Measurements from ENCODE around the gene TMUB1.

Gene TMUB1

GRCh38 chr7:151101621-151102396, 18.5 kb upstream of the TMUB1 start:
- no peak for DNase-seq

DNA sequence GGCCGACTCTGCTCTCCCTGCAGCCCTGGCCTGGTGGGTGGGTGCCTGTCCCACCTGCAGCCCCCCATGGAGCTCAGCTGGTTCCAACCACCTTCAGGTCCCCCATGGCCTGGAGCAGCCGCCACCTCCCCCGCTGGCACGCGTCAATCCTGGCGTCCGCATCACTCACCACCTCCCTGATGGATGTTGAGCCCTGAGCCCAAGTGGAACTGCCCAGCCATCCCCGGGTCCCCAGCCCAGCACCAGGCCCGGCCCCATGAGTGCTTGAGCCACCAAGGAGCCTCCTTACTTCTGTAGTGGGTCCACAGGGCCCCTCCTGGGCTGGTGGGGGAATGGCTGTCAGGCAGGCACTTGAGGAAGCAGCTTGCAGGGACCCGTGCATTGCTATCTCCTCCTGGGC, 17.6 kb upstream of the TMUB1 start:
- no peak for DNase-seq

DNA sequence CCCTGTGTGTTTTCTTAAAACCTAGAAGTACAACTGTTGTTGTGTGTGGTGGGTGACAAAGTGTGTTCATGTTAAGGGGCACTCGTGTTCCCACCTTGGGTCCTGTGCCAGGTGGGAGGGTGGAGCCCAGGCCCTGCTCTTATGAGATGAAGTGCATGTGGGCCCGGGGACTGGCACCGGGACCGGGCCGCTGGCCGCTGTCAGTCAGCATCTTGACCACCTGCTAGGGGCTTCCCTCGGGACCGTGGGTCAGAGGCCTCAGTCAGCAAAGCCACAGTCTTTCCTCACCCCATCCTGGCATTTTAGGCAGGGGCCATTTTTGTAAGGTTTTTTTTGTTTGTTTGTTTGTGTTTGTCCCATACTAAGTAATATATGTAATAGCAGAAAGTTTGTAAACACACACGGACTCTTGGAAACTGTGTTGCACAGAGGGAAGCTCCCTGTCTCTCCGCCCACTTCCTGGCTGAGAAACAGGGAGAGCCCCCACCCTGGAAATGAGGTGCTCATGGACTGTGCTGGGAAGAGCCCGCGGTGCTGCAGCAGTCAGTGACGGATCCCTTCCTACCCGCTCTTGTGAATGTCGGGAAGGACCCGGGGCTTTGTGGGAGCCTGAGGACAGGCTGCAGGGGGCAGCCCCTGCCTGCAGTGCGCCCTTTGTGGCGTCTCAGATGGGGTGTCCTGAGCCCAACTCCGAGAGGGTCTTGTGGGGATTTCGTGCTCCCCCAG, 16.4 kb upstream of the TMUB1 start:
- DNase-seq, result no peak

DNA sequence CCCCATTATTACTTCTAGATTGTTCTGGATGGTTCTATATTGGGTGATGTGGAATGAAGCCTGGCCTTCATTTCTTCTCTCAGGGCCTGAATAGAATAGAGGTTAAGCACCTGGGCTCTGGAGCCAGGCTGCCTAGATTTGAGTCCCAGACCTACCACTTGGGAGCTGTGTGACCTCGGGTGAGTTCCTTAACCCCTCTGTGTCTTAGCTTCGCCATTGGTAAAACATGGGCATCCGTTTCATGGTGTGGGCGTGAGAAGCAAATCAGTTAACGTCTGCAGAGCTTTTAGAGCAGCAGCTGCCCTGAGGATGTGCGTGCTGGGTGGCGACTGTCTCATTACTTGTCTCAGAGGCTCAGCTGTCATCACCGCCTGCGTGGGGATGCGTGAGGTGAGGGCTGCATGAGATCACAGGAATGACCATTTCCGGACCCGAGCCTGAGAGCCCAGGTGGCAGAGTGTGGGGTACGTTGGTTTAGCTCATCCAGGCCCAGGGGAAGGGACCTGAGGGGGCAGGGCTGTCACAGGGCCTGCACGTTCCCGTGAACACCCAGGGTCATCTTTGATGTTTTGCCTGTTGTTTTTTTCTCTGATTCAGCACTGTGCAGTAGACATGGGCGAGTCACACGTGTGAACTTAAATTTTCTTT, 12.7 kb upstream of the TMUB1 start:
- DNase-seq, result no peak

- DNase-seq, result no peak
Observed at GRCh38 chr7:151095123-151095797, 12.0 kb upstream of the TMUB1 start.

DNA sequence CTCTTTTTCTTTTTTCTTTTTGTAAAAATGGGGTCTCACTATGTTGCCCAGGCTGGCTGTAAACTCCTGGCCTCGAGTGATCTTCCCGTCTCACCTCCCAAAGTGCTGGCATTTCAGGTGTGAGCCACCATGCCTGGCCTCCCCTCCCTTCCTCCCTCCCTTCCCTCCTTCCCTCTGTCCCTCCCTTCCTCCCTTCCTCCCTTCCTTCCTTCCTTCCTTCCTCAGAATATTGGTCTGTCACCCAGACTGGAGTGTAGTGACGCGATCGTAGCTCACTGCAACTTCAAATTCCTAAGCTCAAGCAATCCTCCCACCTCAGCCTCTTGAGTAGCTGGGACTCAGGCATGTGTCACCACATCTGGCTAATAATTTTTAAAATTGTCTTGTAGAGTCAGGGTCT, 11.4 kb upstream of the TMUB1 start:
- DNase-seq, result no peak

GRCh38 chr7:151093748-151094147, 10.5 kb upstream of the TMUB1 start:
- DNase-seq, result no peak

- DNase-seq, result no peak
Observed at GRCh38 chr7:151091988-151092387, 8.7 kb upstream of the TMUB1 start.

DNA sequence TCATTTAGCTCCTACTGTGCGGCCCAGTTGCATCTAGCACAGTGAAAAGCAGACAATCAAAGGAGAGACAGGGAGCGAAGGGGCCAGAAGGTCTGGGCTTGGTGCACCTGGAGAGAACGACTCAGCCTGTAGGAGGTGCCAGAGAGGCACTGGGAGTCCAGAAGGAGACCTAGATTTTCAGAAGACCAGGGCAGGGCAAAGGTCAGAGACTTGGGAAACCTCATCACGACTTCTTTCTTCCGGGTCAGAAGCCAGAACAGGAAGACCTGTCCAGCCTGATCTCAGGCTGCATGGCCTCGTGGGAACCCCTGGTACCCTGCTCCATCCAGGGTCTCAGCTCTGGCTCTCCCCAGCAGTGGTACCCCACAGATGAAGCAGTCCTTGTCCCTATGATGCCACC, 8.1 kb upstream of the TMUB1 start:
- DNase-seq, result no peak

- DNase-seq, result no peak
Observed at GRCh38 chr7:151091003-151091402, 7.7 kb upstream of the TMUB1 start.

DNA sequence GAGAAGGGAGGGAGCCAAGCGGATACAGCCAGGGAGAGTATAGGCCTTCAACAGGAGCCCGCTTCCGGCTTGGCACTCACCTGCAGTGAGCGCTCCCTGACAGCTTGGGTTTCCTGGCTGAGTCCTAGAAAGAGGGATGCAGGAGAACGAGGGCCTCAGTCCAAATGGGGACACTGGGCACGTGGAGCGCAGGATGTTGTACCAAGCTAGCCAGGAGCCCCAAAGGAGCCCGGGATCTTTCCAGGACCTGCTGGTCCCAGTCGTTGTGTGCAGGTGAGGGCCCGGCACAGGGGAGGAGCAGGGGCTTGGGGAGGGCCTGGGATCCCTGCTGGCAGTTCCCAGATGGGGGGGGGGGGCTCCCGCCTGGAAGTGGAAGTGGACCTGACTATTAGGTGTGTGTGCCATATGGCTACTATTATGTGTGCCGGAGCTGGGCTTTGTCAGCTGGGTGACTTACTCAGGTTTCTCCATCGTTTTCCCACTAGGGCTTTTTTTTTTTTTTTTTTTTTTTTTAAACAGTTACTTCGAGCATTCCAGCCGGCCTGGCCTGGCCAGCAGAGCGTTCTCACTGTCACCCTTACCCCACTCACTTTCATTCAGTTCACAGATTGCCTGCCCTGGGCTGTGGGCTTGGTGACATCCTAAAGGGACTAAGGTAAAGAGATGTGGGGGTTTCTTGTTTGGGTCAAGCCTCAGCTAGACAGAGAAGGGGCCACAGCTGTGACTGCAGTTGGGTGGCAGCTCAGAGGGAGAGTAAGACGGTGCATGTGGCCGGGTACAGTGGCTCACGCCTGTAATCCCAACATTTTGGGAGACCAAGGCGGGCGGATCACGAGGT, 6.8 kb upstream of the TMUB1 start:
- DNase-seq, result peak; percentile 62

DNA sequence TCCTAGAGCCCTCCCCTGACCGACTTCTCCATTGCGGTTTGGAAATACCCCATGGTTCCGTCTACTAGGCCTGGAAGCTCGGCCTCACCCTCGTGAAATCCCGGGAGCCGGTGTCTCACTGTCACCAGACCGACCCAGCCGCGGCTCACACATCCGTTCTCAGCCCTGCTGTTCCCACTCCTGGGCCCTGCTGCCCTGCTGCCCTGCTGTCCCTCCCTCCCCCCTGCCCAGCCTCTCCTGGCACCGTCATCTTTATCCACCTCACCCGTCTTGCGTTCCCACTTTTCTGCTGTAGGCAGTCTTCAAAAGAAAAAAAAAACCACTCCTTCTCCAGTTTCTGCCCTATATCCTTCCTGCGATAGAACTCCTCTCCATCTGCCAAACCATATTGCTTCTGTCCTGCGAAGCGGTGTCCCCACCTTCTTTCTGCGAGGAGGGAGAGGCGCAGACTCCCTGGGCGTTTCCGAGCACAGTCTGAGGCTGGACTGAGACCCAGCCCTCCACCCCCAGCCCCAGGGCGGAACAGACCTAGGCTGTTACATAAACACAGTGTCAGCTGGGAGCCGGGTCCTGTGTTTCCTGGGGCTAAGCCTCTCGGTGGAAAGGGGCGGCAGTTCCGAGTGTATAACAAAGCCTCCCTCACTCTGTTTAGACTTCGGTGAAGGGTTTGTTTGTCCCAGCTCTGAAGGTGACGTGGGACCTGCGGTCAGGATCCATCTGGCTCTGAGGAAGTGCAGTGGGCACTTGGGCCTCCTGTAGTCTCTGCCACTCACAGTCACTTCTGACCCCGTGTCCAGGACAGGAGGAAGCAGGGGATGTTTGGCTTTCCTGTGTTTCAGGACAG, 5.8 kb upstream of the TMUB1 start:
- DNase-seq, result peak; percentile 71

GRCh38 chr7:151088019-151088855, 4.9 kb upstream of the TMUB1 start:
- DNase-seq, result no peak

DNA sequence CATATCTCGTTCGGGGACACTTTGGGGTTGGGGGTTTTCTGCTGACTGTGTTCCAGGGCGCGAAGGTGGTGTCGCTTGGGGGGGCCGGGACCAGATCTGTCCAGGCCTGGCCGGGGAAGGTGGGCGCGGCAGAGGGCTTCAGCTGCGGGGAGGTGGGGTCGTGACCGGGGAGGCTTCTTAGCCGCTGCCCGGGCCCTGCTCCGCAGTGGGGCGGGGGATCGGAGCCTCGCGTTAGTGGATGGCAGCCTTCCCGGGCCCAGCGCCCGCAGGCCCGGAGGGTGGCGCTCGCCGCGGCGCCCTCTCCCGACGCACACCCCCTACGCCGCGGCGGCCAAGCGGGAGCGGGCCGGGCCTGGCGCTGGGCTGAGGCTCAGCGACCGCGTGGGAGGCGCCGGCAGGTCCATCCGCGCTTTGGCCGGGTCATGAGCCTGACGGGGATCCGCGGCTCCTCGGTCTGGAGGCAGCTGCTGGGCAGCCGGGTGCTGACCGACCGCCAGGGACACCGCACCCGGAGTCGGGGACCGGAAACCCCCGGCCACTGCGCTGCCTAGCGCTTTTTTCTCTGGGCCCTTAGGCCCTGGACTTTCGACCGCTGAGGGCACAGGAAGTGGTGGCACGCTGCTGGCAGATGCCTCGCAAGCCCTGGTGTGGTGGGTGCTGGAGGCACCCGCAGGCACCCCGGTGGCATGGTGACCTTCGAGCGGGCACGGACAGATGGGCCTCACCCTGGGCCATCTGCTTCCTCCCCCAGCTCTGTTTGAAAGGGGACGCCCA, 4.1 kb upstream of the TMUB1 start:
- peak; percentile 46 for DNase-seq

DNA sequence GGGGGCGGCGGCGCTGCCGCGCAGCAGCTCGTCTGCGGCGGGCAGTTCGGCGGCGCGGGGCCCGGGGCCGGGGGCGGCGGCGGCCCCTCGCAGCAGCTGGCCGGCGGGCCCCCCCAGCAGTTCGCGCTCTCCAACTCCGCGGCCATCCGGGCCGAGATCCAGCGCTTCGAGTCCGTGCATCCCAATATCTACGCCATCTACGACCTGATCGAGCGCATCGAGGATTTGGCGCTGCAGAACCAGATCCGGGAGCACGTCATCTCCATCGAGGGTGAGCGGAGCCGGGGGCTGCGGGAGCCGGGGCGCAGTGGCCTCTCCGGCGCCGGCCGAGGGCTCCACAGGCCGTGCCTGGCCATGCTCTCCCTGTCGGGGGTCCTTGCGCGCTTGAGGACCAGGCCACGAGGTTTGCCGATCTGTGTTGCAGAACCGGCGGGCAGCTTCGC, 3.5 kb upstream of the TMUB1 start:
- no peak for DNase-seq

- DNase-seq, result peak; percentile 75
Observed at GRCh38 chr7:151085691-151086620, 2.7 kb upstream of the TMUB1 start, which contains the start of gene AGAP3. Gene AGAP3, plus strand, starts transcription at chr7:151086475. Its CDS starts 267 bp downstream, at chr7:151086742.

- no peak for DNase-seq
Observed at GRCh38 chr7:151085329-151085690, 2.0 kb upstream of the TMUB1 start.

GRCh38 chr7:151083824-151084160, 499 bp upstream of the TMUB1 start:
- no peak for DNase-seq

All from NCI-H524 treated with DMSO at 0.1 percent for 48 hours (cell line).